Cardiac ventricle fibroblast (primary cell): ENCODE results near the gene LOX. TPM values are rescaled to one million over a fixed set of nuclear protein-coding genes. Genes with fewer than 3 reads are reported as not detected.

ENCODE experiments used
- total RNA-seq: library from RNA; depleted of rRNA; stranded (reverse); fragments of >200 nt; gene quantifications from 2 replicates; pipeline ENCODE4 v1.2.3, GENCODE V29; 2015

LOX gene
- total RNA-seq = 147 and 151 TPM in 2 replicates

GRCh38 chr5:122078116-122079110 lies at the start of gene LOX:
Gene LOX, minus strand, starts transcription at chr5:122078259. Its CDS starts 274 bp downstream, at chr5:122077985.

Other genes with a start within 250 kb of the LOX start
- not detected in 2 replicates for gene FTMT, start 226.4 kb downstream of the LOX start, total RNA-seq
- 8.9 and 14.4 TPM in 2 replicates for gene SRFBP1, start 116.3 kb downstream of the LOX start, total RNA-seq
- gene ZNF474, start 51.3 kb upstream of the LOX start, total RNA-seq = 0.05 TPM in 1 of 2 replicates, not detected in the other
- gene SNCAIP, start 234.0 kb upstream of the LOX start, total RNA-seq = 0.19 and 0.78 TPM in 2 replicates